OCI-LY7 (cell line): ENCODE data around the gene ULBP1. TPM values are rescaled to one million over a fixed set of nuclear protein-coding genes. Genes with fewer than 3 reads are reported as not detected.
A peak's percentile ranks its signal among the peaks of the same experiment; 100 is the strongest.
"Not testable (repeated sequence)": the region's sequence is repeated elsewhere in the genome, so short reads cannot be mapped to it uniquely, and the experiment has no call there.

ENCODE experiments used
- BruUV-seq: library from RNA; stranded (reverse); fragments of 400-500 nt; replicated peaks from 2 replicates; lab custom pipeline; 2021; lab: Mats Ljungman, UMichigan
- CTCF ChIA-PET: fragments of 300-600 bp; sonication (Branson Sonifier 250); formaldehyde crosslinking; loops from one replicate; lab custom pipeline; 2022; ENCODE audit warnings: antibody characterized with exemption; ENCODE audit not compliant: unreplicated experiment; lab: Charles Lee
- POLR2A ChIA-PET: fragments of 300-600 bp; sonication (Branson Sonifier 250); formaldehyde crosslinking; loops from one replicate; lab custom pipeline; 2022; ENCODE audit warnings: antibody characterized with exemption; lab: Charles Lee
- DNase-seq: peaks from one replicate; pipeline ENCODE4 v3.0.0-alpha.2; 2015; ENCODE audit warnings: low spot score
- H2AFZ ChIP-seq: fragments of 200-600 bp; sonication (generic), shearing (Covaris generic); 2 replicates; pipeline ENCODE4 v1.6.1; 2014; ENCODE audit warnings: mild to moderate bottlenecking, antibody characterized with exemption, low read length, moderate library complexity
- H3K27ac ChIP-seq: fragments of 200-600 bp; sonication (generic); 2 replicates; pipeline ENCODE4 v1.5.1; 2014; ENCODE audit warnings: mixed run types, low read depth, mild to moderate bottlenecking, moderate library complexity, low read length, inconsistent platforms; ENCODE audit not compliant: poor library complexity, severe bottlenecking
- H3K36me3 ChIP-seq: fragments of 200-600 bp; sonication (generic); 2 replicates; pipeline ENCODE4 v1.6.1; 2014; ENCODE audit warnings: mild to moderate bottlenecking, antibody characterized with exemption, low read length, moderate library complexity, mixed read lengths; ENCODE audit not compliant: insufficient read depth
- H3K4me1 ChIP-seq: fragments of 200-600 bp; sonication (generic); 2 replicates; pipeline ENCODE4 v1.5.1; 2014; ENCODE audit warnings: mild to moderate bottlenecking, low read length; ENCODE audit not compliant: insufficient read depth, poor library complexity, severe bottlenecking
- H3K4me2 ChIP-seq: fragments of 200-600 bp; sonication (generic); 2 replicates; pipeline ENCODE4 v1.6.1; 2014; ENCODE audit warnings: mild to moderate bottlenecking, low read length
- H3K4me3 ChIP-seq: fragments of 200-600 bp; sonication (generic); 2 replicates; pipeline ENCODE4 v1.5.1; 2014; ENCODE audit warnings: mild to moderate bottlenecking, low read depth, low read length; ENCODE audit not compliant: poor library complexity, severe bottlenecking
- H3K79me2 ChIP-seq: fragments of 200-600 bp; sonication (generic); 2 replicates; pipeline ENCODE4 v1.6.1; 2016; ENCODE audit warnings: low read depth, mild to moderate bottlenecking, low read length, moderate library complexity, mixed read lengths; ENCODE audit not compliant: insufficient read depth
- H3K9me2 ChIP-seq: fragments of 200-600 bp; sonication (generic); 2 replicates; pipeline ENCODE4 v1.6.1; 2016; ENCODE audit warnings: mild to moderate bottlenecking, low read length, mixed read lengths; ENCODE audit not compliant: insufficient read depth
- H3K9me3 ChIP-seq: fragments of 200-600 bp; sonication (generic); 2 replicates; pipeline ENCODE4 v1.6.1; 2014; ENCODE audit warnings: mild to moderate bottlenecking, mixed run types, low read length, mixed read lengths
- H4K20me1 ChIP-seq: fragments of 200-600 bp; sonication (generic); 2 replicates; pipeline ENCODE4 v1.6.1; 2014; ENCODE audit warnings: mild to moderate bottlenecking, antibody characterized with exemption, low read length, moderate library complexity, mixed read lengths; ENCODE audit not compliant: insufficient read depth
- EZH2phosphoT487 ChIP-seq: fragments of 200-600 bp; sonication (generic); IDR thresholded peaks from 2 replicates; pipeline ENCODE4 v1.6.1; 2018; ENCODE audit warnings: low read depth, borderline replicate concordance, mild to moderate bottlenecking, mixed run types, antibody characterized with exemption, low read length, moderate library complexity, mixed read lengths
- intact Hi-C: fragments of 100-400 bp; cut with micrococcal nuclease; formaldehyde crosslinking; loops from one replicate; pipeline ENCODE4 v1.10.0; 2022; ENCODE audit not compliant: unreplicated experiment
- total RNA-seq, 2 experiments: library from RNA; depleted of rRNA in 1 of 2; stranded (reverse); fragments of >200 nt in 1 of 2; shearing (Covaris generic) in 1 of 2; gene quantifications; 2 replicates each; pipeline ENCODE4 v1.2.3, GENCODE V29; 2014 to 2022
- TF ChIP-seq, protein P1 (sequence below): fragments of 200-600 bp; sonication (generic); conservative IDR thresholded peaks from 2 replicates; pipeline ENCODE4 v1.5.1; 2014; ENCODE audit warnings: mild to moderate bottlenecking, antibody characterized with exemption, low read length, moderate library complexity, mixed read lengths

Gene ULBP1
- total RNA-seq, 2 experiments from 2014 or later = 0.79 to 2.3 TPM

DNA sequence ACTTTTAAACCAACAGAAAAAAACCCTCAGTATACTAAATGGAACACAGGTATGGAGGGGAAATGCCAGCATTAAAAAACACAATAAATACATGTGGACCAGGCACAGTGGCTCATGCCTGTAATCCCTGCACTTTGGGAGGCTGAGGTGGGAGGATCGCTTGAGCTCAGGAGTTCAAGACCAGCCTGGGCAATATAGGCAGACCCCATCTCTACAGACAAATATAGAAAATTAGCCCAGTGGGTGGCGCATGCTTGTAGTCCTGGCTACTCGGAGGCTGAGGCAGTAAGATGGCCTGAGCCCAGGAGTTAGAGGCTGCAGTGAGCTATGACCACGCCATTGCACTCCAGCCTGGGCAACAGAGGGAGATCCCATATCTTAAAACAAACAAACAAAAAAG is 3.9 kb upstream of the ULBP1 start:
- H3K79me2 ChIP-seq, H3K9me3 ChIP-seq, CTCF ChIA-PET, H3K4me1 ChIP-seq, H3K4me2 ChIP-seq, intact Hi-C loops, H3K4me3 ChIP-seq, H2AFZ ChIP-seq, POLR2A ChIA-PET, H4K20me1 ChIP-seq, BruUV-seq, H3K36me3 ChIP-seq, H3K9me2 ChIP-seq, DNase-seq, H3K27ac ChIP-seq: not testable (repeated sequence)
- TF ChIP-seq, protein P1, sequence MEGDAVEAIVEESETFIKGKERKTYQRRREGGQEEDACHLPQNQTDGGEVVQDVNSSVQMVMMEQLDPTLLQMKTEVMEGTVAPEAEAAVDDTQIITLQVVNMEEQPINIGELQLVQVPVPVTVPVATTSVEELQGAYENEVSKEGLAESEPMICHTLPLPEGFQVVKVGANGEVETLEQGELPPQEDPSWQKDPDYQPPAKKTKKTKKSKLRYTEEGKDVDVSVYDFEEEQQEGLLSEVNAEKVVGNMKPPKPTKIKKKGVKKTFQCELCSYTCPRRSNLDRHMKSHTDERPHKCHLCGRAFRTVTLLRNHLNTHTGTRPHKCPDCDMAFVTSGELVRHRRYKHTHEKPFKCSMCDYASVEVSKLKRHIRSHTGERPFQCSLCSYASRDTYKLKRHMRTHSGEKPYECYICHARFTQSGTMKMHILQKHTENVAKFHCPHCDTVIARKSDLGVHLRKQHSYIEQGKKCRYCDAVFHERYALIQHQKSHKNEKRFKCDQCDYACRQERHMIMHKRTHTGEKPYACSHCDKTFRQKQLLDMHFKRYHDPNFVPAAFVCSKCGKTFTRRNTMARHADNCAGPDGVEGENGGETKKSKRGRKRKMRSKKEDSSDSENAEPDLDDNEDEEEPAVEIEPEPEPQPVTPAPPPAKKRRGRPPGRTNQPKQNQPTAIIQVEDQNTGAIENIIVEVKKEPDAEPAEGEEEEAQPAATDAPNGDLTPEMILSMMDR = 0 out of 2 replicates have a peak, but pooled peaks have one; percentile 18

DNA sequence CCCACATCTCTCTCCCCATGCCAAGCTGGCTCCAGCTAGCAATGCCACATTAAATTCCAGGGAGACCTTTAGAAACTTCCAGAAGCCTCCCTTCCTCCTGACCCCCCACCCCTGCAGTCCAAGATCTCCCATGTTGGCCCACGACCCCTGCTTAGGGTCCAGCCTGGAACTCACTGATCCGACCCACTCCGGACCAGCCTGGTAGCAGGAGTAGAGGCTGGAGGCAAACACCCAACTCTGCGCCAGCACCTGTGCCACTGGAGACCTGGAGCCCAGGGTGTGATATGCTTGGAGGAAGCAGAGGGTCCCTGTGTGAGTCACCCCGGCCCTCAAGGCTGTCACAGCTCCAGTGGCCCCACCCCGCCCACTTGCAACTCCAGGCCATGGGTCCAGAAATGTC is 3.3 kb upstream of the ULBP1 start:
- Histone ChIP-seq H3K4me1 (peaks cover 9% of the 10 kb centered on the region), H3K9me2 (no peaks in the 10 kb centered on the region), H4K20me1 (no peaks in the 10 kb centered on the region), H3K79me2 (no peaks in the 10 kb centered on the region), H3K9me3 (no peaks in the 10 kb centered on the region), H3K27ac (no peak overlapping the region), H2AFZ (no peak overlapping the region), H3K36me3 (no peaks in the 10 kb centered on the region), H3K4me2 (no peak overlapping the region), H3K4me3 (no peak overlapping the region)
- no peak for TF ChIP-seq EZH2phosphoT487
- TF ChIP-seq, protein P1 = no peak
- ChIA-PET POLR2A (interaction anchor here (0.5 to 0.6 kb wide), 3 partner anchors 170 to 455 kb away, joined by 3 to 4 read pairs (median 3); no protein-coding TSS in a partner anchor), CTCF (no interaction called here)
- DNase-seq = no peak
- intact Hi-C loops = no loop called here
- no TSS peak for BruUV-seq

DNA sequence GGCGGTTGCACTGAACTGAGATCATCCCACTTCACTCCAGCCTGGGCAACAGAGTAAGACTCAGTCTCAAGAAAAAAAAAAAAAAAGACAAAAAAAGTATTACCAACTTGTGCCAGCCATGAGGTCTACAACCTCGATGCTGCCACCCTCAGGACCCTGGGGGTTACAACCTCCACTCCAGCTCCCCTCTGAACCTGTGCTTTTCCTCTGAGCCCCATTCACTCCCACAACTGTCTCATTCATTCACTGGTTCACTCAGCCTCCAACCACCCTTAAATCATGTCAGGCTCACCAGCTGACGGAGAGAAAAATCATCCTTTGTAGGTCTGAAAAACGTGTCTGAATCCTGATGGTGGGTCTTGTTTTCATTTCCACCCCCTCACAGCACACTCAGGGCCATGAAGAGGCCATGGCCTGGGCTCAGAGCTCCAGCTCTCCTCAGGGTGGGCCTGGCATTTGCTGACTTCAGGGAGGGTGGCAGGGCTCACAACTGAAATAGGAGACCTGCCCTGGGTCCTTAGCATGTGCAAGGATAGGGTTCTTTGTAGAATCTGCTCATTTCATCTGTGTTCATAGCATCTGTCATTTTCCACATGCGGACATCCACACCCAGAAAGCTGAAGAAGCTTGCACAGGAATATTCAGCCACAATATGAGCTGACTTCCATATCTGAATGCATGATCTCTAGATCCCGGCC is 1.9 kb upstream of the ULBP1 start:
- no TSS peak for BruUV-seq
- Histone ChIP-seq H2AFZ (no peak overlapping the region), H3K4me2 (no peak overlapping the region), H3K4me3 (no peak overlapping the region), H3K9me3 (no peaks in the 10 kb centered on the region), H3K27ac (no peak overlapping the region), H3K4me1 (peaks cover 9% of the 10 kb centered on the region), H3K9me2 (no peaks in the 10 kb centered on the region), H3K36me3 (no peaks in the 10 kb centered on the region), H3K79me2 (no peaks in the 10 kb centered on the region), H4K20me1 (no peaks in the 10 kb centered on the region)
- DNase-seq = peak; percentile 59
- ChIA-PET POLR2A (interaction anchor here (0.5 to 0.6 kb wide), 2 partner anchors 240 to 903 kb away, joined by 3 to 12 read pairs; partner anchors contain the start of gene MTHFD1L), CTCF (interaction anchor here (0.8 kb wide), 1 partner anchor 27 kb away, joined by 6 read pairs; no protein-coding TSS in a partner anchor)
- TF ChIP-seq EZH2phosphoT487 = no peak
- TF ChIP-seq, protein P1 = peak; percentile 72
- intact Hi-C loops = loop anchor here (1.0 kb wide), 1 partner anchor 28 kb away; no protein-coding TSS in a partner anchor
